COLO668 (cell line): ENCODE results near the gene ZNF862.

Experiments
- DNase-seq: peaks from one replicate; lab custom pipeline; 2025; ENCODE audit not compliant: unreplicated experiment; lab: John Stamatoyannopoulos, UW

ZNF862 gene

GRCh38 chr7:149865437-149865836 is 27.3 kb downstream of the ZNF862 start:
- no peak for DNase-seq

DNA sequence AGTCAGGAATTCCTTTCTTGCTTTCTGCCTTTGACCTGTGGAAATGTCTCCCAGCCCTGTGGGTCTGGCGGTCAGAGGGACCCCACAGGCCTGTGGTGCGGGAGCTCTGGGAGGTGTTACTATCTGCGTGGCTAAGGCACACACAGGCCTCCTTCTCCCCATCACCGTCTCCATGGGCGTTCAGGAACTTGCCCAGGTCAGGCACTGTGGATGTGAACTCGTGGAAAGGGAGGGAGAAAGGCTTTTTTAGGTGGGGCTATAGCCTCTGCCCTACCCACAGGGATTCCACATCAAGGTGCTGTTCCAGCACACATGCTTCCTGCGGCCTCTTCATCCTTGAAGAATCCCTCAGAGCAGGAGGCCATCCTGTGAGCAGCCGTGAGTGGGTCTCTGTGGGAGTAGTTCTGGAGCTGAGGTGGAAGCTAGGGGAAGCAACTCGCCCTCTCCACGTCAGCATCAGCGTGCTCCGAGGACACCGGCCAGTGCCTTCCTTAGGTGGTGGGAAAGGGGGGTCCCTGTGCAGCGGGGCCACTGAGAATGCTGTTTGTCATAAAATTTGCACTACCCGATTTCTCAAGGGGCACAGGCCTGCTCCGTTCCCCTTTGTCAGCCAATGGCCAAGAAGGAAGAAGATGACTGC is 28.1 kb downstream of the ZNF862 start:
- no peak for DNase-seq

GRCh38 chr7:149866779-149867447 is 28.7 kb downstream of the ZNF862 start:
- no peak for DNase-seq

GRCh38 chr7:149867762-149868622 is 29.8 kb downstream of the ZNF862 start:
- DNase-seq, result no peak

- no peak for DNase-seq
Measured at GRCh38 chr7:149868623-149869290, 30.6 kb downstream of the ZNF862 start.

GRCh38 chr7:149869291-149869650 is 31.1 kb downstream of the ZNF862 start:
- no peak for DNase-seq

GRCh38 chr7:149869867-149870266 is 31.7 kb downstream of the ZNF862 start:
- DNase-seq, result no peak

DNA sequence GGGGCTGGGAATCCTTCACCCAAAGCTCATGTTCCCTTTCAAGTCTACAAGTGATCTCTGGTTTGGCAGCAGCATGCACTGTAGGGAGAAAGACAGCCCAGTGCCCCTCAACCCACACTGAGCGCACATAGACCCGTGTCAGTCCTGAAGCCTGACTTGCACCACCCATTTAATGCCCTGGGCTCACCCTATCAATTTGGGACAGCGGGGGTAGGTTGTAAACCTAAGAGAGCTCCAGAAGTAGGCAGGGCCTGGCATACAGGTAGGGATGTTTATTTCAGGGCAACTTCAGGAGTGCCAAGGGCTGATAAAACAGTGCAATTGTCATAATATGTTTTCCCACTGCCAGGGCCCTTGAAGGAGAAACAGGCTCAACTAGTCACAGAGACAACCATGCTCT is 32.1 kb downstream of the ZNF862 start:
- no peak for DNase-seq

DNA sequence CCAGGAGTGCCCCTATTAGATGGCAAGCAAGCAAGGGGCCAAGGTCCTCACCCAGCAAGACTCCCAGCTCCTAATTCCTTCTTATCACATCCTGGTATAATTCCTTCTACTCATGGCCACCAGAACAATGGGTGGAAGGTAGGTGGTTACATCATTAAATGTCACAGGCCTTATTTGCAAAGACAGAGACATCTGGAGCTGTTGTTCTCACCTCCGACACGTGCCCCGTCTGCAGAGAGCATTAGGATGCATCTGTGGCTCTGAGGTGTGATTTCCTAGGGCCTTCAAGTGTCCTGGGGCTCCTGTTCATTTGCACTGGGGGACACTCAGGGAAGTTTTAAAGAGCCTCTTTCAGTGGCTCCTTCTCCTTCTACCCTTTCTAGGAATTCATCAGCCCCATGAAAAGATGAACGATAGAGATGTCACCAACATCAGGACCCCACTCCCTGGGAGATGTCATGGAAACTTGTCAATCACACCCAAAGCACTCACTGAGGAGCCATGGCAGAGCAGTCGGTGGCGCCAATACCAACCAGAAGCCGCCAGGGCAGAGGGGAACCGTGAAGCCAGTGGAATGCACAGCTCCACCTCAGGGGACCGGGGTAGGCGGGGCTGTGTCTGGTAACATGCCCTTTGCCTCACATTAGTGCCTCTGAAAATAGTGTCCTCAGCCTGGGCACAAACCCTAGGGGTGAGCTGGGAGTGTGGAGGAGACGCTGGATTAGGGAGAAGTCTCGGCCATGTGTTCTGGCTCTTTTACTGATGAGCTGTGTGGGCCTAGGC is 32.7 kb downstream of the ZNF862 start:
- no peak for DNase-seq

DNA sequence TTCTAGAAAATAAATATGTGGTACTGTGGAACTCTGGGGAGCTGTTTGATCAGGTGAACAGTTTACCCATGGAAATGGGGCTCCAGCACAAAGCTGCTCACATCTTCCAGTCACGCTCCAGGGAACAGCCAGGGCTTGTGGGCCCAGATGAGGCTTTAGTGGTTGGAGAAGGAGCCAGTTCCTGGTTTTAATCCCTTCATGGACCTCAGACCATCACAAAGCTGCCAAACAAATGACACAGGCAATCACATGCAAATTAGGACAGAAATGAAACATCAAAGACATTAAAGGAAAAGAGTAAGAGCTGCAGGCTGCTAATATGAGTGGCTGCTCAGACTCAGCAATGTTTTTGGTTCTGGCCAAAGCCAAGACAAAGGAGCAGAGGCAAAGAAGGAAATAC is 33.4 kb downstream of the ZNF862 start:
- no peak for DNase-seq

- peak; percentile 77 for DNase-seq
Measured at GRCh38 chr7:149872419-149873073, 34.4 kb downstream of the ZNF862 start.

DNA sequence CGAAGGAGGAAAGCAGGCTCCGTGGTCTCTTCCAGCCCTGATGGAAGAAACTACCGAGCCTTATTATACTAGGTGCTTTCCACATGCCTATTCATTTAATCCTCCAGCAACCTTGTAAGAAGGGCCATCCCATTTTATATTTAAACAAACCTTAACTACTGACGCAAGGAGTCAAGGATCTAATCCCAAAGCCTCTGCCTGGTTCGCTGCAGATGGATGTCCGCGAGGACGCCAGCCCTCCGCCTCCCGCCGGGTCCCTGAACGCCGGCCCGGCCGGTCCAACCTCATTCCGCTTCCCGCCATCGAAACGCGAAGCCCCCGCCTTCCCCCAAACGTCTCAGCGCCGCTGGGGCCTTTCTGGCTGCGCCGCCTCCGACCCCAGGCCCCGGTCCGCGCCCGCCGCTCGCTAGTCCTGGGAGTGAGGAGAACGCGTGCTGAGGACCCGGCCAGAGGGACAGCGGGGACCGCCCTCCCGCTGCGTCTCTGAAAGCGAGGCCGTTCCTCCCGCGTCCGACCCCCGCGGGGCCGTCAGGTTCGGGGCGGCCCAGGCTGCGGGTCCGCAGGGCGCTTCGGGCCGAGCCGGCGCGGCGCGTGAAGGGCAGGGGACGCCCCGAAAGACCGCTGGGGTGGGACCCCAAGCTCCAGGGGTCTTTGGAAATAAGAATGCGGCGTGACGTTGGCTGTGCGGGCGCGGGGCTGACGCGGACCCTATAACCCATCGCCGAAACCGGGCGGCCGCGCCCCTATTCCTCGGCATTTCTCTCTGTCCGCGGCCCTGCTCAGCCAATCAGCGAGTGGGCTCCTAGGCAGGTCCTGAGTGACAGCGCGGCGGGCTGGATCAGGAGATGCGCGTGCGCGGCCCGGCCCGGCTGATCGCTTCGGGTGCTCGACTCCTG is 35.1 kb downstream of the ZNF862 start, which contains the start of gene ATP6V0E2:
Gene ATP6V0E2, plus strand, starts transcription at position 896 of the 896 bp plus-strand sequence. CDS start 97 bp downstream, outside the sequence.
- DNase-seq, result peak; percentile 97

DNA sequence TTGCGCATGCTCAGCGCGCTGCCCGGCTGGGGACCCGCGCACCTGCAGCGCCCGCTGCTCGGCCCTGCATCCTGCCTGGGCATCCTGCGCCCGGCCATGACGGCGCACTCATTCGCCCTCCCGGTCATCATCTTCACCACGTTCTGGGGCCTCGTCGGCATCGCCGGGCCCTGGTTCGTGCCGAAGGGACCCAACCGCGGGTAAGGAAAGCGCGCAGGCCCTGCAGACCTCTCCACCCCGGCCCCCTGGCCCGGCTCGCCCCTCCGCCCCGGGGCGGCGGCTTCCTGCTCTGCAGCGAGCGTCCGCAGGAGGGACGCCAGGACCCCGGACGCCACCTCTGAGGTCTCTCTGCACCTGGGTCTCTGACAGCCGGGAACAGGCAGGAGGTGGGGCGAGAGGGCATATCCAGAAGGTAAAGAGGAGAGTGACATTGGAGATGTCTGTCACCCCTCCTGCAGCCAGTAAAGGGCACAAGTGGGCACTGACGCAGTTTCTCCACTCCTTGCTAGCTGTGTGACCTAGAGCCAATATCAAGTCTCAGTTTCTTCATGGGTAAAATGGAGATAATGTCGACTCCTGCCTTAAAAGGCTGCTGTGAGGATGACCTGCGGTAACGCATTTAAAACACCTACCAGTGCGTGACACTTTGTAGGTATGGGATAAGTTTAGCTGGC is 35.9 kb downstream of the ZNF862 start:
- no peak for DNase-seq

GRCh38 chr7:149874644-149875028 is 36.5 kb downstream of the ZNF862 start:
- no peak for DNase-seq

DNA sequence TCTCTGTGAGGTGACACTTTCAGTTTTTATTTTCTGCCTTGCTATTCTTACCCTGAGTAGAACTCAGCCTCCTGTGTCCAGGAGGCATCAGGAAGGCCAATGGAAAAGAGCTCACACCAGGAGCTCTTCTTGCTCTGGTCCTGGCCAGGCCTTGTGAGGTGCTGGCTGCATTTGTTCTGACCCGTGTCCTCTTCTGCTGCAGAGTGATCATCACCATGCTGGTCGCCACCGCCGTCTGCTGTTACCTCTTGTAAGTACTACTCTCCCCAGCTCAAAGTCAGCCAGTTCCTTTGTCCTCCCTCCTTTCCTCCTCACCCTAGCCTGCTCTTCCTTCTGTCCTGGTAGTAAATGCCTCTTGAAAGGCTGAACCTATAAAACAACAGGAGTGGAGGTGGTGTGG is 37.2 kb downstream of the ZNF862 start:
- DNase-seq, result no peak

DNA sequence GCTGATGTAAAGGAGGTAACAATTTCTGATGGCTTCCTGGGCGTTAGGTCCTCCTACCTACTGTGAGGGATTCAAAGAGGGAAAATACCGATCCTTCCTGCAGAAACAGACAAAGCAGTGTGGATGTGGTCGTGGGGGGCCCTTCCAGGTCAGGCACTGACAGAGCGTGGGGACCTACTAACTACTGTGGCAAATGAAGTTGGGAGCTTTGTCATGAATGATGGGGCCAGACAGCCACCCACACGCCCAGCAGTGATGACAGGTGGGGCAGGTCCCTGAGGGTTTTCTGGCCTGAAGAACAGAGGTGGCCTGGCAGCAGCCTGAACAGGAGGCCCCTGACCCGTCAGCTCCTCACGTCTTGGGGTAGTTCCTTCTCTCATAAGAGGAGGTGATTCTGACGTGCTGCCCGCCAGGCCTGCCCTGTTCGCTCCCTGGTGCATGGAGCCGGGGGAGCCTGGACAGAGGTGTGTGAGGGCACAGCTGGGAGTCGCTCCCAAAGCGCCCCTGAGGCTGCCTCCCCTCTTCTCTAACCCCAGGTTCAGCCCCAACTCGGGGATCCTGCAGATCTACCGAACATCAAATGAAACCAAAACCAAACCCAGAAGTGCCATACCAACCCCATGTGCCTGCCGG is 39.8 kb downstream of the ZNF862 start:
- DNase-seq, result no peak

DNA sequence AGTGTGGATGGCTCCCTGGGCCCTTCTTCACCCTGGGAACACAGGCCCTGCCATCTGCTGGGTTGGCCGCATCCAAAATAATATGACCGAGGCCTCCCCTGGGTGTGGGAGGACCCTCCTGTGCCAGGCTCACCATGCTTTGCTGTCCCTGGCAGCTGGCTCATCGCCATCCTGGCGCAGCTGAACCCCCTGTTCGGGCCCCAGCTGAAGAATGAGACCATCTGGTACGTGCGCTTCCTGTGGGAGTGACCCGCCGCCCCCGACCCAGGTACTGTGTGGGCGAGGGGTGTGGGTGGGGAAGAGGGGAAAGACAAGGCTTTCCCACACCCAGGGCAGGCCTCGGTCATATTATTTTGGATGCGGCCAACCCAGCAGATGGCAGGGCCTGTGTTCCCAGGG is 40.3 kb downstream of the ZNF862 start:
- no peak for DNase-seq

DNA sequence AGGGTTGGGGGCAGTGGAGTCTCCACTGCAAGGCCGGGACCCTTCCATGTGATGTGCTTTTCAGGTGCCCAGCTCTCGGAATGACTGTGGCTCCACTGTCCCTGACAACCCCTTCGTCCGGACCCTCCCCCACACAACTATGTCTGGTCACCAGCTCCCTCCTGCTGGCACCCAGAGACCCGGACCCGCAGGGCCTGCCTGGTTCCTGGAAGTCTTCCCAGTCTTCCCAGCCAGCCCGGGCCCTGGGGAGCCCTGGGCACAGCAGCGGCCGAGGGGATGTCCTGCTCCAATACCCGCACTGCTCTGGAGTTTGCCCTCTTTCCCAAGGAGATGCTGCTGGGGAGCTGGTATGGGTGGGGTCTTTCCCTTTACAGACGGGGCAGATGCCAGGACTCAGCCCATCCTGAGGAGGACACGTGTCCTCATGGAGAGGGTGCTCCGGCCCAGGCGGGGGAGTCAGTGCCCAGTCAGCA is 41.1 kb downstream of the ZNF862 start:
- no peak for DNase-seq
